GM12892 (cell line): Measurements from ENCODE around the gene B3GNT9.

Experiments used
- POLR2A ChIP-seq: IDR thresholded peaks from 2 replicates; pipeline ENCODE4 v1.6.1; 2011; ENCODE audit warnings: low read depth, low read length, control low read depth
- POLR2AphosphoS5 ChIP-seq: IDR thresholded peaks from 2 replicates; pipeline ENCODE4 v1.6.1; 2011; ENCODE audit warnings: low read depth, low read length, control low read depth

GRCh38 chr16:67183627-67184452, 33.0 kb upstream of the B3GNT9 start, which contains the start of gene MATCAP1:
- TF ChIP-seq POLR2A (no peak; the same call in 1 of the 2 replicates), POLR2AphosphoS5 (no peak)
